GM19099 (cell line): ENCODE data around the gene TFF3.

ENCODE experiments used
- POLR2A ChIP-seq: IDR thresholded peaks from 3 replicates; pipeline ENCODE4 v1.6.1; 2011; ENCODE audit warnings: low read depth; ENCODE audit not compliant: insufficient read length; ENCODE audit errors: extremely low read depth

Gene TFF3

DNA sequence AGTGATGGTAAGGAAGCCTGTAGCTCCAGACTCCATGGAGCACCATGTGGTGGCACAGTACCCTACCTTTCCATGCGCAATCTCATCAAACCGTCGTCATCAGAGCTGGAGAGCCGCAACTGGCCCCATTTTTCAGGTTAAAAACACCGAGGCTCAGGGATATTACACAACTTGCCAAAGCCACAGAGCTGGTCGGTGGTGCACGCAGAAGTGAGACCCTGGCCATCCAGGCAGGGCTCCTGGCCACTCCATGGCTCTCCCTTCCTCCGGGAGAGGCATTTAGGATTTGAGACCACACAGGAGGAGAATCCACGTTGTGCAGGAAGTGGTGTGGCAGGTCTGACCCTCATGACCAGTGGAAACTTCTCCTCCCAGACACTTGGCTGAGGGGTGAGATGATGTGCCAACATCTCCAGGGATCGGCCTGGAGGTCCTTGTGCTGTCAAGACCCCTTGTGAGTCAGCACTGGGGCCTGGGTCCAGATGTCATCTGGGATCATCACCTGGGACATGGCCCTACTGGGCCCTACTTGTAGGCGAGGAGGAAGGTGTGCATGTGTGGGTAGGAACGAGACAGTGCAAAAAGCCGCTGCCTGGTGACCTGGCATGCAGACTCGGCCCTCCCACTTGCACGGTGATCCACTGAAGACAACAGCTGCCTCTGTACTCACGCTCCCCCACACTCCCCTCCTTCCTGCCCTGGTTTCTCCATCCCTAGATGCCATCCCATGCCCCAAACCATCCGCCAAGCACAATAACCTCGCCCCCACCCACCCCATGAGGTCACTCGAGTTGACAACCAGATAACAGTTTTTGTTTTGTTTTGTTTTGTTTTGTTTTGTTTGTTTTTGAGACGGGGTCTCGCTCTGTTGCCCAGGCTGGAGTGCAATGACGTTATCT lies 10.4 kb downstream of the TFF3 start:
- no peak for TF ChIP-seq POLR2A

DNA sequence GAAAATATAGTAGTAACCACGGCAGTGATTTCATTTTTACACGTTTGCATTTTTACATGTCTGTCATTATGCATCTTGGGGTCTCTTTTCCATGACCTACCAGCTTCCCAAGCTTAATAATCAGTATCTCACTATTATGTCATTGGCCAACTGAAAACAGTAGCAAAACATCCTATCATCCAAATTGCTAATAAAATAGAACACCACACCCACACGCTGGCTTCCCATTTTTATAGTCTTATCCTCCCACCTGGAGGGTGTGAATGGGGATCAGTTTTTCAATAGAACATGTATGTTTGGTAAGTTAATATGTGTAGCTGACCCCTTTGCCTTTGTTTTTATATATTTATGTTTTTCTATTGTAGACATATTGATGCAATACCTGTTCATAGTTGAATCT lies 11.8 kb downstream of the TFF3 start:
- TF ChIP-seq POLR2A = no peak

DNA sequence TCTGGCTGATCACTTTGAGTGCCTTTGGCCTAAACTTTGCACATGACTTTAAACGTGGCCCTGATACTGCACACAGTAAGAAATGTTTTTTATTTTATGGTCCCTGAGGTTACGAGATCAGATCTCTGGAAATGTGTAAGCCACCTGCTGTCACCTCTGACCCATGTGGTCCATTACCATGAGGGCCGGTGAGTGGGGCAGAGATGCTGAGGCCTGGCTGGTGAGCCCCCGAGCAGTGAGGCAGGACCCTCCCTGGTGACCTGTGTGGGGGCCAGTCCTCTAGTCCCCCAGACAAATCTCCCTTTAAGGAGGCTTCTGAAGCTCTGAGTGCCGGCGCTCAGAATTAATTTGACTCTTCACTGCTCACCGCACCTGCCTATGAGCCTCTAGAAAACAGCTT lies 12.4 kb downstream of the TFF3 start:
- no peak for TF ChIP-seq POLR2A

DNA sequence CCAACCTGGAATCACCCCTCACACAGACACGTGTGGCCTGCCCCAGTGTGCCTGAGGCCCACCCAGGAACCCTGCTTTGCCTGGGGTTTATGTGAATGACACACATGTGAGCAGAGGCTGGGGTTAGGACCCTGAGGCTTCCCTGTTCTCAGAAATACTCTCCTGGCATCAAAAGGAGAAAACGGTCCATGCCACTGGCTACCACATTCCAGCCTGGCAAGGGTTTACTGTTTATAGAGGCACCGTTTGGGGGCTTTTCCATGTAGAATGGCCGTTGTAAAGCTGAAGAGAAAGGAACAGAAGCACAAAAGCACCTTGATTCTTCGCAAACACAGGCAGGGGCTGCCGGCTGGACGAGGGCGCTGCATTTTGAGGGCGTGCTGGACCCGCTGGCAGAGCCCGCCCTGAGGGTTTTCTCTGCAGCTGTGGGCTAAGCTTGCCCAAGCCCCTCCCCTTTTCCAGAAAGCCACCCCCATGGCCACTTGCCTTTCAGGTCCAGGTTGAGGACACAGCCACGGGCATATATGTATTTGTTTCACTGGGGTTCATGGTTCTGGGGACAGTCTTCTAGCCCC lies 13.0 kb downstream of the TFF3 start:
- TF ChIP-seq POLR2A = no peak

DNA sequence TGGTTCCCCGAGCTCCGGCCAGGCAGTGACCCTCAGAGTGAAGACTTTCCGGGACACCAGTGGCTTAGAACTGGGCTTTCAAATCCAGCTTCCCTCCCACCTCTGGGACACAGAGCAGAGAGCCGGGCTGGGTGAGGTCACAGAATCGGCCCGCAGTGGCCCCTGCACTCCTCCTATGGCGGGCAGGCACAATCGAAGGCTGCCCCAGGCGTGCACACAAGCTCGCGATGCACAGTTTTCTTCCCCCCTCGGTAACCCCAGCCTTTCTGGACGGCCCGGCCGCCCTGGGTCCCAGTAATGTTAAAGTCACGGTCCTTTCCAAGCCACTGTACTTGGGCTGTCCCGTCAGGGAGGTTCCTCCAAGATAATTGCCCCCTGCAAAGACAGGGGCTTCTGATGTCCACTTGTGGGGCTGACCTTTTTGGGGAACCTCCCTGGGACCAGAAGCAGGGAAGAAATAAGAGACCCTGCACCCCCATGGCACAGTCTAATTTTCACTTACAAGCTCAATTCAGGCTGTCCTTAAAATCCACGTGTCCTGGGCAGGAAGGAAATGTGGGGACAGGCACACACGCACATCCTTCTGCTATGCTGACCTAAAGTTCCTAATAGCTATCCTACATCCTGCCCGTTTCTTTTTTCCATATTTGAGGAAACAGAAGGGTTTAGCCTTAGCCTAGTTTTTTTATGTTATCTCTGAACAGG lies 13.7 kb downstream of the TFF3 start:
- TF ChIP-seq POLR2A = no peak

DNA sequence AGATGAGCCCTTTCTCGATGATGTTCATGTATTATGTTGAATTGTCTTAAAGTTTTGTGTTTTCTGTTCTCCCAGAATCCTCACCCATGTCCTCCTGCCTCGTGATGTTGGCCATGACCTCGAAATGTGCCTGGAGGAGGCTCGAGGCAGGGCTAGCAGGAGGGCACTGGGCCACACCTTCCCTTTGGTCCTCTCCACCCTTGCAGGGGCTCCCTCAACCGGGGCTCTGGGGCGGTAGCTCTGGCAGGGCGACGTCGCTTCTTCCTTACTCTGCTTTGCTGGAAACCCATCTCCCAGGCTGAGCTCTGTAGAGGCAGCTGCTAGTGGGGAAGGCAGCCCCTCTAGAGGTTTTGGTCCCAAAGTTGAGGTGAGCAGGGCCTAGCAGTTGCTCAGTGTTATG lies 14.3 kb downstream of the TFF3 start:
- no peak for TF ChIP-seq POLR2A

DNA sequence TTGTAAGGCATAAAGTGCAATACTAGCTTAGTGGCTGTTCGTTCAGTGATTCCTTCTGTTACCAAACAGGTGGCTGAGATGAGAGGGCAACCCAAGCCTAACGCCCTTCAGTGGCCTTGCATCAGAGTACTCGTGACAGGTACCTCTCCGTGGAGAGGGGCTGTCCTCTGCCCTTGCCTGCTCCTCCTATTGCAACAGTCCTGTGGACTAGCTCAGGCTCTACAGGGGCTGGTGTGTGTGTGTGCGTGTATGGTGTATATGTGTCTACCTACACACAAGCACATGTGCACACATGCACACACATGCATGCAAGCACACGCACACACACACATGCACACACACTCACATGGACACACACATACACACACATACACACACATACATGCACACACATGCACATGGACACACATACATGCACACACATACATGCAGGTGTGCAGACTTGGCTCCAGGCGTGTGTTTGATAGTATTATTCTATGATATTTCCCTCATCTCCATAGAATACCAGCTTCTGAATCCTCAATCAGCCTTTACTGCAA lies 15.1 kb downstream of the TFF3 start:
- no peak for TF ChIP-seq POLR2A

DNA sequence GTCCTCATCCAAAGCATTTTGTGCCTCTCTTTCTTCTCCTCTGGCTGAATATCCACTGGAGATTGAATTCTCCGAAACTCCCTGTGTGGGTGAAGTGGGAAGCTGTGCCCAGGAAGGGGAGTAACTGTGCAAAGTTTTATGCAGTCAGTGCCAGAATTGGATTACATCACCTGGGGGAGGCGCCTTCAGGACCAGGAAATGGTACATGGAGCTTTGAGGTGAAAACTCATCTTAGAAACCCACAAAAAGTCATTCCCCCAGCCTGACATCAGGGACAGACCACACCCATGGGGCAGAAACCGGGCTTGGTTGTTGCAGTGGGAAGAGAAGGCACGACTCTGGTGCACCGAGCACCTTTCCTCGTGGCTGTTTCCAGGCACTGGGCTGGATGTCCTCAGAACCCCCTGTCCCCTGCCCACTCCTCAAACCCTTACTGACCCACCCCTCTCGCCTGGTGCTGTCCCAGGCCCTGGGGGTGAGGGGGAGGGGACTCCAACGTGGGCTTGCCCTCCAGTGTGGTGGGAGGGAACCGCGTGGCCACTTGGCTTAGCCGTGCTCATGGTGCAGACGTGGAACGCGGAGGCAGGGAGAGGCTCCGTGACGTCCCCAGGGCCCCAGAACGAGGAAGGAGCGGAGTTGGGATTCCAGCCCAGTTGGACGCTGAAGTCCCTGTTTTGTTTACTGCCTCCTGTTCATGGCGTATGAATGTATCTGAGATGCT lies 15.7 kb downstream of the TFF3 start:
- no peak for TF ChIP-seq POLR2A

DNA sequence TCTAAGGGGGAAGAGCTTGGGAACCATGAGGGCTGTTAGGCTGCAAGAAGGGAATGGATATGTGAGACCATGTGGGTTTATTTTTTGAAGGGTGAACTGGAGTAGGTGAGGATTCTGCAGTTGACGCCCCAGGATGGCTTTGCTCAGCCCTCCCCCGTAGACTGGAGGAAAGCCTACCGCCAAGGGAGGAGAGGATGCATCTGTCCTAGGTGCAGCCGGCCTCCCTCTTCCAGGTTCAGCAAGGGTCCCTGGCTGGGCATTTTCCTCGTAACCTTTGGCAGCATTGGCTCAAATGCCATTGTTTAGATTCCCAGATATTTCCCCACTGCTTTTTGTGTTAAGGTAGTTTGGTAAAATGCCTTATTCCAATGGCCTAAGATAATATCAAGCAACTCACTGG lies 16.6 kb downstream of the TFF3 start:
- TF ChIP-seq POLR2A = no peak

DNA sequence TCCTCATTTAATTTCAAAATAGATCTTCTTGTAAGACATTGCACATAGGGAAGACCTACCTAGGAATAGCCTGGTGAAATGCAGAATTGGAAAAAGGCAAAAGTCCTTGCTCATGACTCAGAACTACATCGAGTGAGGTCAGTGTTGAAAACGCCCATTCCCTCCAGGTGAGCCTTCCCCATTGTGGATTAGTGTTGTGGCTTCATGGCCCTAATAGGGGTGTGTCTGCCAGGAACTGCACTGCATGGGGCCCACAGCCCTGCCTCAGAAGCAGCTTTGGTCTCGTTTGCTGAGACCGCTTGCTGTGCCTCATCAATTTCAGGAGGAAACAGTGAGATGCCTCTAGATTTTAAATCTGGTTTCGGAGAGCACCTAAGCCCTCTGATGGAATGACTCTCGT lies 17.0 kb downstream of the TFF3 start:
- no peak for TF ChIP-seq POLR2A

DNA sequence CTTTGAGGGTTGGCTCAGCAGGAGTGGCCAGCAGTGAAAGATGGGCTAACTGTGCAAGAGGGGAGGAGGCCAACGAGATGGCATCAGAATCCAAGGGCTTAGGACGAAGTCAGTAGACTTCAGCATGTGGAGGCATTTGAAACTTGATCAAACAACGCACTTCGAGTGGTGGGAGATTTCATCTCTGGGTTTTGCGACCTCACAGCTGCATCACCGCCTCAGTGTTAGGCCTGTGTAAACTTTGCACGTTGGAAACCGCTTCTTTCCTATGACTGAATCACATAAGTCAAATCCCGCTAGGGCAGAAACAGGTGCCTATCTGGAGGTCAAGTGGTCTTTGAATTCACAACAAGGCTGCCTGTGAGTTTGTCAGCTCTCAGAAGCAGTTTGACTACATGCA lies 17.8 kb downstream of the TFF3 start:
- TF ChIP-seq POLR2A = no peak

DNA sequence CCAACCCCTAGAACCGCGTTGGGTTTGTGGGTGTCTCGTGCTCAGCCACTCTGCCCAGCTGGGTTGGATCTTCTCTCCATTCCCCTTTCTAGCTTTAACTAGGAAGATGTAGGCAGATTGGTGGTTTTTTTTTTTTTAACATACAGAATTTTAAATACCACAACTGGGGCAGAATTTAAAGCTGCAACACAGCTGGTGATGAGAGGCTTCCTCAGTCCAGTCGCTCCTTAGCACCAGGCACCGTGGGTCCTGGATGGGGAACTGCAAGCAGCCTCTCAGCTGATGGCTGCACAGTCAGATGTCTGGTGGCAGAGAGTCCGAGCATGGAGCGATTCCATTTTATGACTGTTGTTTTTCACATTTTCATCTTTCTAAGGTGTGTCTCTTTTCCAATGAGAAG lies 18.7 kb downstream of the TFF3 start:
- no peak for TF ChIP-seq POLR2A

DNA sequence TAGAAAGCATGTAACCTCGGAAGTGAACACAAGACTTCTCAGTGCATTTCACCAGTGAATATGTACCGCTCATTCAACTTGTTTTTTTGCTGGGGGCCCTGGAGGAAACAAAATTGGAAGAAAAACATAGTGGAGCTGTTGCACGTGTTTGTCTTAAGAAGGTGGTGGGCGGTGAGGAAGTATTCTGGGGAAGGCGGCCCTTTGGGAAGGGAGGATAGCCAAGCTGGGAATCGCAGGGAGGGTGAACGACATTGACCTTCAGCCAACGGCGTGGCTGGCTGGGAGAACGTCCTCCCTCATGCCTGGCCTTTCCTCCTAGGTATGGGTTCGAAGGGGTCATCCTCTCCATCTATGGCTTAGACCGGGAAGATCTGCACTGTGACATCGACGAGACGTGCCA lies 19.4 kb downstream of the TFF3 start:
- no peak for TF ChIP-seq POLR2A

DNA sequence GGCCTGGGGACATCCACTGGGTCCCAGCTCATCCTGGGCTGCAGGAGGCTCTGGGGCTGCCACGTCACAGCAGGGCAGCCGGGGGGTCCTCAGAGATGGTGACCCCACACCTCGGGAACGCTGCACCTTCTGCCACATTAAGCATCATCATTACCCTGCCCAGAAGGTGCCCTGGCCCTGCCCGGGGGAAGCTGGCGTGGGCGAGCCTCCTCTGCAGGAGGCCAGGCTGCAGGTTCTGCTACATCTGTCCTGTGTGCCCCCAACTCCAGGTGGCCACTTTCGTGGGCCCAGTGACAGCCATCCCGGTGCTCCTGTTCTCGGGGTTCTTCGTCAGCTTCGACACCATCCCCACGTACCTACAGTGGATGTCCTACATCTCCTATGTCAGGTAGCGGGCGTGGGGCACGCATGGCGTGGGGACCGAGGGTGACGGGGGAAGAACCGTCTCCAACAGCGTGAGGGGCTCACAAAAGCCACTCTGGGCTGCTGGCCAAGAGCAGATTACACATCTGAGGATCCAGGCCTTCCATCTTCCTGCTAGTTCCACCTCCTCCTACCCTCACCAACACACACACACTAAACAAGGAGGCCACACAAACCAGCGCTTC lies 20.8 kb downstream of the TFF3 start:
- no peak for TF ChIP-seq POLR2A
